Stimulated activated CD4-positive, alpha-beta T cell treated with anti-CD3 and anti-CD28 coated beads, TNF-alpha, amount 100 ng/mL, for 24 hours (primary cell): ENCODE measurements around the gene SUPT3H.

Experiments used
- DNase-seq, 3 experiments: peaks; one replicate each; pipeline ENCODE4 v3.0.0-alpha.2; 2020; ENCODE audit warnings: low read depth in 3 of 3

Gene SUPT3H

GRCh38 chr6:44955145-44955544, 422.6 kb downstream of the SUPT3H start:
- DNase-seq, result no peak

- DNase-seq, result no peak
Measured at GRCh38 chr6:44954281-44954680, 423.5 kb downstream of the SUPT3H start.

- no peak for DNase-seq
Measured at GRCh38 chr6:44951253-44951747, 426.4 kb downstream of the SUPT3H start.

- no peak for DNase-seq
Measured at GRCh38 chr6:44949596-44950201, 428.0 kb downstream of the SUPT3H start.

GRCh38 chr6:44943541-44943940, 434.2 kb downstream of the SUPT3H start:
- DNase-seq, result no peak

GRCh38 chr6:44942798-44943197, 434.9 kb downstream of the SUPT3H start:
- no peak for DNase-seq

- no peak for DNase-seq
Measured at GRCh38 chr6:44942201-44942600, 435.5 kb downstream of the SUPT3H start.

- no peak for DNase-seq
Measured at GRCh38 chr6:44940367-44940766, 437.4 kb downstream of the SUPT3H start.

- no peak for DNase-seq
Measured at GRCh38 chr6:44935693-44936300, 441.9 kb downstream of the SUPT3H start.

- no peak for DNase-seq
Measured at GRCh38 chr6:44933108-44933507, 444.6 kb downstream of the SUPT3H start.

- DNase-seq, result no peak
Measured at GRCh38 chr6:44932651-44933091, 445.1 kb downstream of the SUPT3H start.

- no peak for DNase-seq
Measured at GRCh38 chr6:44931385-44931784, 446.3 kb downstream of the SUPT3H start.

GRCh38 chr6:44926556-44926955, 451.2 kb downstream of the SUPT3H start:
- no peak for DNase-seq

- DNase-seq, result no peak
Measured at GRCh38 chr6:44925100-44925739, 452.5 kb downstream of the SUPT3H start.

- no peak for DNase-seq
Measured at GRCh38 chr6:44923444-44923843, 454.3 kb downstream of the SUPT3H start.

GRCh38 chr6:44921798-44922197, 455.9 kb downstream of the SUPT3H start:
- no peak for DNase-seq

- no peak for DNase-seq
Measured at GRCh38 chr6:44920952-44921491, 456.7 kb downstream of the SUPT3H start.

- DNase-seq, result no peak
Measured at GRCh38 chr6:44918671-44919296, 458.9 kb downstream of the SUPT3H start.

- DNase-seq, result no peak
Measured at GRCh38 chr6:44917430-44917829, 460.3 kb downstream of the SUPT3H start.

- DNase-seq, result no peak
Measured at GRCh38 chr6:44915111-44915510, 462.6 kb downstream of the SUPT3H start.

GRCh38 chr6:44914141-44914540, 463.6 kb downstream of the SUPT3H start:
- no peak for DNase-seq

- no peak for DNase-seq
Measured at GRCh38 chr6:44906761-44907160, 471.0 kb downstream of the SUPT3H start.
